NB4 (cell line): ENCODE measurements around the gene IQGAP2.

Experiments
- CTCF ChIP-seq: IDR thresholded peaks from one replicate; pipeline ENCODE4 v1.5.1; 2012; ENCODE audit warnings: low read depth, low read length
- MYC ChIP-seq: IDR thresholded peaks from 2 replicates; pipeline ENCODE4 v1.6.1; 2011; ENCODE audit warnings: low read depth, low read length
- POLR2A ChIP-seq: IDR thresholded peaks from 2 replicates; pipeline ENCODE4 v1.6.1; 2011; ENCODE audit warnings: mild to moderate bottlenecking; ENCODE audit not compliant: insufficient read length; ENCODE audit errors: extremely low read depth
- TF ChIP-seq, protein P1 (sequence below): IDR thresholded peaks from 2 replicates; pipeline ENCODE4 v1.6.1; 2011; ENCODE audit warnings: low read depth, low read length

GRCh38 chr5:76384705-76385104, 18.4 kb upstream of the IQGAP2 start:
- TF ChIP-seq CTCF (no peak), POLR2A (no peak), MYC (no peak)
- TF ChIP-seq, protein P1, sequence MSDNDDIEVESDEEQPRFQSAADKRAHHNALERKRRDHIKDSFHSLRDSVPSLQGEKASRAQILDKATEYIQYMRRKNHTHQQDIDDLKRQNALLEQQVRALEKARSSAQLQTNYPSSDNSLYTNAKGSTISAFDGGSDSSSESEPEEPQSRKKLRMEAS = no peak
